NK-92 treated with Interleukin-12 subunit alpha and Interleukin-12 subunit beta, amount 100 ng/mL, for 24 hours (cell line): ENCODE measurements around the gene C20orf144.
A peak's percentile ranks its signal among the peaks of the same experiment; 100 is the strongest.

Experiments
- DNase-seq: peaks from one replicate; lab custom pipeline; 2025; lab: John Stamatoyannopoulos, UW

Gene C20orf144

DNA sequence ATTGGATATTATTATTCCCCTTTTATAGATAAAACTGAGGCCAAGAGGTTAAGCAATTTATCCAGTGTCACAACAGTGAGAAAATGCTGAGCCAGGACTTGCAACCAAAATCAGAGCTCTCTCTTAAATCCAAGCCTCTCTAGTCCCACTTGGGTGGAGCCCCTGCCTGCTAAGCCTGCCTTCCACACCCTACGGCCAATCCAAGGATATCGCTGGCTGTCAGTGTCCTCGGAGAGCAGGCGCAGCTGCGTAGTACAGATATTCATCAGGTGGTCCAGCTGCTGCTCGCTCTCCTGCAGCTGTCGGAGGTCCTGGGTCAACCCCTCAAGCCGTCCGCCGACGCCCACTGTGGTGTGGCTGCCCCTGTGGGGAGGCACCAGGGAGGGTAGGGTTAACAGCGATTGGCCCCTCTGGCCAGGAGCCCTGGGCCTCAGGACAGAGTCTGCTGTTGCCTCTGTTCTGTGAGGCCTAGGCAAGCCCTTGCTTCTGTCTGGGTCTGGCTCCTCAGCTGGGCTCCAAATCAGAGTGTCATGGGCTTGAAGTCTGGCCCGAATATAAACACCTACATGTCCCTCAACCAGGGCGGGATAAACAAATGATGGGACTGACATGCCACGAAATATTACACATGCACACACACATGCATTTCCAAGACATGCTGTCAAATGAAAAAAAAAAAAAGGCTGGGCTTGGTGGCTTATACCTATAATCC lies 16.0 kb downstream of the C20orf144 start:
- no peak for DNase-seq

DNA sequence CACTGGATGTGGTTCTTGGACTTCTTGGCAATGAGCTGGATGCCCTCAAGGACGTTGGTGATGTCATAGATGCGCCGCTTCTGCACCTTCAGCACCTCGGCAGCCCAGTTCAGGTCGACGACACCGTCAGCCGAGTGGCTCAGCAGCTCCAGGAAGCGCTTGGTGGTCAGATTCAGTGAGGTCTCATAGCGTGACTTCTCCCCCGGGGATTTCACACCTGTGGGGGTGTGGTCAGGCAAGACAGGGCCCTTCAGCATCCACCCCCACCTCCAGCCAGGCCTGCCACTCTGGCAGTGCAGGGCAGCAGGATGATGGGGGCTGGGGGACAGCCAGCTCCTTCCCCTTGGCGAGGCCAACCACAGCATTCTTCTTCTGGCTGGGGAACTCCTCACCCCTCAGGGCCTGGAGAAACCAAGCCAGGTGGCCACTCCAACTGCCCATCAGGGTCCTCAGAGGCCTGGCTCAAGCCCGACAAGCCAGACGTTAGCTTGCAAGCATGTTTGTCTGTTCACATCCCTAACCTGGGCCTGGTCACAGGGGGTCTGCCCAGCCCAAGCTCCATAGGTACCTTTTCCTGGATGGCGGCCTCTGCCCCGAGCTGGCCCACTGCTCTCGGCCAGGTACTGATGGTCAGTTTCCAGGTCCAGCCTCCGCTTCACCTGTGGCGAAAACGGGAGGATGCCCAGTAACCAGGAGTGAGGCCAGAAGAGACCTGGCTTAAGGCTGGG lies 17.8 kb downstream of the C20orf144 start:
- peak; percentile 66 for DNase-seq

DNA sequence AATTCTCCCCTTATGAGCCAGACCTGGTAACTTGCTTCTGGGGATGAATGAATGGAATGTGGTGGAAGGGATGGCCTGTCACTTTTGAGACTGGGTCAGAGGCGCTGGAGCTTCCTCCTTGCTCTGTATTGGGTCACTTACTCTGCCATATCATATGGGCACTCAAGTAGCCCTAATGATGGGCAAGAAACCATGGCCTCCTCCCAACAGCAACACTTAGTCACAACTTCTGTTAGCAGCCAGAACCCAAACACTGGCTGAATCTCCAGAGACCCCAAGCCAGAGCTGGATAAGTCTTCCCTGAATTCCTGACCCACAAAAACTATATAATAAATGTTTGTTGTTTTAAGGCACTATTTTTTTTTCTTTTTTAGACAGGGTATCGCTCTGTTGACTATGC lies 18.6 kb downstream of the C20orf144 start:
- DNase-seq, result no peak

DNA sequence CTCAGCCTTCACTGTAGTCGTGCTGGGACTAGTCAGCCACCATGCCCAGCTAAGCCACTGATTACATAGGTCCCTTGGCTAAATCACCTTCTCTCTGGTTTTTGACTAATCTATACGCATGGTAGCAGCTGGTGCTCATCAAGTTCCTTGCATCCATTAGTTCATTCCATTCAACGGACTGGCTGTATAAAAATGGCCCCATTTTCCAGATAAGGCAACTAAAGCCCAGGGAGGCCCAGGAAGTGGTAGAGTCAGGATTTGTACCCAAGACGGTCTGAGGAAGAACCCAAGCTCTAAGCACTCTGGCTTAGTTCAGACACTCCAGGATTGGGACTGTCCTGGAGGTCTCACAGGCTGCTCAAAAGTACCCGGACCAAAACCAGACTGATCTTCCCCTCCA lies 19.2 kb downstream of the C20orf144 start:
- no peak for DNase-seq

DNA sequence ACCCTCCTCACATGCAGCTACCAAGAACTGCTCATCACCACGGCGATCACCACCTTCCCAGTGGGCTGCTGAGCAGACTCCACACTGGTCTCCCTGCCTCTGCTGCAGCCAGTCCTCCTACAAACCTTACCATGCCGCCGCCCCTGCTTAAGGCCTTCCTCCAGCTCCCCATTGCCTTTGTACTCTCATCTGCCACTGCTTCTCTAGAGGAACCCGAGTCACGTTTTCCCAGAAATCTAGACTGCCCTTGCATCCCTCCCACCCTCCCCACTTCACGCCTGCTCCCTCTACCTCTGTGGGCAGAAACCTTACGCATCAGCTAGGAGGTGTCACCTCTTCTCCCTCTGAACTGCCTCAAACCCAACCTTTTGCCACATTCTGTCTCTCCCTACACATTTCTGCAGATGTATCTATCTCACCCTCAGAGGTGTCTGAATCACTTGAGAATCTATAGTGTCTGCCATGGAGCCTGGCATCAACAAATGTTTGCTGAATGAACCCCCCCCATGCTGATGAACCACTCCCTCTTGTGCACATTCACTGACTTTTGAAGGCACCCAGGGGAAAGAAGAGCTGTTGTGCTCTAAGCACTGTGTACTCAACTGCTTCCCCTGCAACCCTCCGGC lies 19.7 kb downstream of the C20orf144 start:
- peak; percentile 25 for DNase-seq

DNA sequence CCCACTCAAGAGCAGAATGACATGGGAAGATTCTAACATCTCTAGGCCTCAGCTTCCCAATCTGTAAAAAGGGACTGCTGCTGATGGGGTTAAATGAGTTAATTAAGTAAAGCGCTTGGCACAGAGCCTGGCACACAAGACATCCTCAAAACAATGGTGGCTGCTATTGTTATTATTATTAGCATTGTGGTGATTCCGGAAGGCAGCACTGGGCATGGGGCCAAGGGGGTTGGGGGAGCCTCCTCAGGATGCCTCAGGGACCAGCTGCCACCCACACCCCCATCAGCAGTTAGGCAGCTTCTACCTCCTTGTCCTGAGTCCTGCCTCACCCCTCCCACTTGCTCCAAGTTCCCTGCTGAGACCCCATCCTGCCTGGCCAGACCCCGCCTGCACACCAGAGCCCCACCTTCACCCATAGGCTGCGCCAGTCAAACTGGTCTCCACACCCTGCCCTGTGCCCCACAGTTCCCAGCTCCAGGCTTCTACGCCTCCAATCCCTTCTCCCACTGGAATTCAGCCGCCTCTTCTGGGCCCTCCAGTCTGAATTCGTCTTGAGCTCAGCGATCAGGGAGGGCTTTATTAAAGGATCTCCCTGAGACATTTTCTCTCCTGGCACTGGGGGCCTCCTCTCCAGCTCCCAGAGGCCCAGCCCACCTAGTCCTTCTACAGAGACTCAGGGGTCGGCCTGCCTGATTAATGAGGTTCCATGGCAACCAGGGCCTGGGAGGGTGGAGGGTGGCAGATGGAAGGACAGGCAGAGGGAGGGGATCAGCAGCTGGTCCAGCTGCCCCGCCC lies 22.6 kb downstream of the C20orf144 start:
- no peak for DNase-seq

DNA sequence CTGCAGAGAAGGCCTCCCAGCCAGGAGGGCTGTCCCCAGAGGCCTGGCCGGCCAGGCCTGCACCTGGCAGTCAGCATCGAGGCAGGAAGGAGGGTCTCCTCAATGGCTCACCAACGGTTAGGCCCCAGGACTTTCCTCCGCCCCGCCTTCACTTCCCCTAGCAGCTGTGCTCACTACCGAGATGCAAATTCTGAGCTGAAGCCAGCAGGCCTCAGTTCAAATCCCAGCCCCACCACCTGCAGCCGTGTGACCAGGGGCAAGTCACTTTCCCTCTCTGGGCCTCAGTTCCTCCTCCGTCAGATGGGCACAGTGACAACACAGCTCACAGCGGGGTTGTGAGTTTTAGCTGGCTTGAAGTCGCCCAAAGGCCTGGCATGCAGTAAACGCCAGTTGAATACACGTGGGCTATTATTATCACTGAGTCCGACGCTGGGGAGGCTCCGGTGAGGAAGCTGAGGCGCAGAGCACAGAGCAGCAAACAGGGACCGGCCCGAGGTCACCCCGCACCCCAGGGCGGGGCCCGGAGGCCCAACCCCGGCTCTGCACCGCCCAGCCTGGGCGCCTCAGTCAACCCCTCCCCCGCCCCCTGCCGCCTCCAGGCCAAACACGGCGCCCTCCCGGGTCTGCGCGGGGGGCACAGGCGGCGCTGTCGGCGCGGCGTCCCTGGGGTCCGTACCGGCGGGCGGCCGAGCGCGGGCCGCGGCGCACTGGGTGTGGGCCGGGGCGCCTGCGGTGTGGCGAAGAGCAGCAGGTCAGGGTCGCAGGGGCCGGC lies 23.4 kb downstream of the C20orf144 start:
- peak; percentile 68 for DNase-seq

DNA sequence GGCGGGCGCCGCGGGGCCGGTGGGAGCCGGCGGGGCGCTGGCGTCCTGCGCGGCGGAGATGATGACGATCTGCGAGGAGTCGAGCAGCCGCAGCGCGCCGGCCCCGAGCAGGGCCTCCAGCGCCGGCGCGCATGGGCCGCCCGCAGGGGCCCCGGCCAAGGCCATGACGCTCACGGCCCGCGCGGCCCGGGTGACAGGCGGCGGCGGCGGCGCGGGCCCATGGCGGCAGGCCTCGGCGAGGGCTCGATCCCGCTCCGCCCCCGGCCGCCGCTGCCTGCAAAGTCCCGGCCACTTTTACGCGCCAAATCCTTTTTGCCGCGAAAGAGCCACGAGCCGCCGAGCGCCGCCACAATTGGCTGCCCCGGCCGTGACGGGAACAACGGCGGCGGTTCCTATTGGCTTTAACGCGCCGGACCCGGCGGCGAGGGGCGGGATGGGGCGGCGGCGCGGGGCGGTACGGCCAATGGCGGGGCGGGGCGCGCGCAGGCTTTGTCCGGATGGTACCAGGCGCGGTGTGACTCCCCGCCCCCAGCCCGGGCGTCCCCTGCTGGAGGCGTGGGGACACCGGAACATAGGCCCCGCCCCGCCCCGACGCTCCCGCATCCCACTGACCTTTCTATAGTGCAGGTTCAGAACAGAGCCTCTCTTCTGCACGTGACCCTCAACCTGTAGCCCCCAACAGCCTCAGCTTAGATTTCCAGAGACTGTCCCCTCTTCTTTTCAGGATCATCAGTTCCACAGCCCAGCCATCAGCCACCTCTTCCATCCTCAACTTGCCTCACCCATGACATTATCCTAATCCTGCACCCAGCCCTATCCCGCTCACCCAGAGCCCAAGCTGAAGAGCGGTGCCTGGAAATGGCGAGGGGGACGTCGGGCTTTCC lies 24.2 kb downstream of the C20orf144 start, which contains the start of gene E2F1:
Gene E2F1, minus strand, starts transcription at position 286 of the 884 bp plus-strand sequence. Its CDS starts 121 bp downstream, at position 165.
- DNase-seq, result peak; percentile 94

DNA sequence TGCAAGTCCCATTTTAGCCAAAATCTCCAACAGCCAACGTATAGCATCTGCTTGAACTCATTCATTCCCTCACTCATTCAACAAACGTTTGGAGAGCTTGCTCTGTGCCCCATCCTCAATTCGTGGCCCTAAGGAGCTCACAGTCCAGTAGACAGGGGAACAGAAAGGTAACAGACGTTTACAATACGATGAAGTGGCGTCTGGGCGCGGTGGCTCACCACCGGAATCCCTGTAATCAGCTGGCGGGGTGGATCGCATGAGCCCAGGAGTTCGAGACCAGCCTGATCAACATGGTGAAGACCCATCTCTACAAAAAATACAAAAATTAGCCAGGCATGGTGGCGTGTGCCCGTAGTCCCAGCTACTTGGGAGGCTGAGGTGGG lies 24.8 kb downstream of the C20orf144 start:
- no peak for DNase-seq

DNA sequence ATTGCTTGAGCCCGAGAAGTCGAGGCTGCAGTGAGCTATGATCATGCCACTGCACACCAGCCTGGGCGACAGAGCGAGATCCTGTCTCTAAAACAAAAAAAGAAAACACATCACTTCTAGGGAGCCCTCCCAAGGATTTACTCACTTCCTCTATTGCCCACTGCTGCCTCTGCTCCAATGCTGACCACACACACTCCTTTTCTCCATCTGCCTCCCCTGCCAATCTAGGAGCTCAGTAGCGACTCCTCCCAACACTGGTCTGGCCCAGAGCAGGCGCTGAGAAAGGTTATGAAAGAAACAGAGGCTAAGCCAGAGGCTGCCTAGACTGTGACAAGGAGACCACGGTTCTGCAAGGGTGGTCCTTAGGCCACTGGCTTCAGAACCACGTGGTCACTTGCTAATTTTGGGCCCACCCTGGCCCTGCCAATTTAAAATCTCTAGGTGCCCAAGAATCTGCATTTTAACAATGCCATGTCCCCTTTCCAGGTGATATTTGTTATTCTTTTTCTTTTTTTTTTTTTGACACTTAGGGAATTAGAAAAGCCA lies 25.3 kb downstream of the C20orf144 start:
- DNase-seq, result no peak

DNA sequence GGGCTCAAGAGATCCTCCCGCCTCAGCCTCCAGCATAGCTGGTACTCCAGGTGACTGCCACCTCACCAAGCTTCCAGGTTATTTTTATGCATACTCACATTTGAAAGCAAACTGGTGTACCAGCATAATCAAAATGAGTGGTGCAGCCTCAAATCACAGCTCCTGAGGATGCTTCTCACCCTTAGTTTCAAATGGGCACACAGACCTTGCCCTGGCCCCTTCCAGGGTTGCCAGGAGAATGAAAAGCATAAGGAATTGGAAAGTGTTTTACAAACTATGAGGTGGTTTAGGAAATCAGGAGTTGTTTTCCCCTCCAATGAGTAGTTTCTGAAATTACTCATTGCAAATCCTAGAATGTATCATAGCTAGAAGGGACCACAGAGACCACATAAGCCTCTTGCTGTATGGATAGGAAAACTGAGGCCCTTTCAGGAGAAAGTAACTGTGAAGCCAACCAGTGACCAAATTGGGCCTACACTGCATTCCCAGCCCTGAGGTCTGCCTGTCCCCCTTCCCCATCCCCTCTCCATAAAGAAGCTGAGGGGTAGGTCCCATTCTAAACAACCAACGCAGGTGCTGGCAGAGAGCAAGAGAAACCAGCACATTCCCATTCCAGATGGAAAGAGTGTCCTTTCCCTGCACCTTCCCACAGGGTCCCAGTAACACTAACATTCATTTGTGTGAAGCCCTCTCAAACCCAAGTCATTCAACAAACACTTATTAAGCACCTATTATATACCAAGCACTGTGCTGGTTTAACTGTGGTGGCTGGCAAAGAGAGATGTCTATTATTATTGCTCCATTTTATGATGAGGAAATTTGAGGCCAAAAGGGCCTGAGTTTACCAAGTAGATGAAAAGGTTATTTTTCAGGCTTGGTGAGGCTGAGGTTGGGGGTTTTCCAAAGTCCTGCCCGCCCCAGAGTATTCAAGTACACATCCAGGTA lies 26.1 kb downstream of the C20orf144 start:
- no peak for DNase-seq

DNA sequence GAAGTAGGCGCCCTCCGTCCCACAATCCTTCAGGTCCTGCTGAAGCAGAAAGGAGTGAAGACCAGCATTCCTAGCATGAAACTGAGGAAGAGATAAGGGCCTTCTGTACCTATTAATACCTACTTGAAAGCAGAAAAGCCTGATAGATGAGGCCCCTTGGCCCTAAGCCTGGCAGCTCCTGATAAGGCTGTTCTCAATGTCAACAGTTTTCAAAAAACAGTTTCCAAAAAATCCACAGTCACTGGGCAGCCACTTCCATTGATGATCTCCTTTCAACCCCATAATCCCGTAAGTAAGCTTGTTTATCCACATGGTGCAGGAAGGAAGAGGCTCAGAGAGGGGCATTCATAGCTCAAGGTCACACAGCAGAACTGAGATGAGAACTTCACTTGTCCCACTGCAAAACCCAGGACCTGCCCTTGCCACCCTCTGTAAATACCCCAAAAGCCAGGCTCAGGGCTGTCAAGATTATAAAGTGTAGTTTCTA lies 26.9 kb downstream of the C20orf144 start:
- DNase-seq, result no peak

DNA sequence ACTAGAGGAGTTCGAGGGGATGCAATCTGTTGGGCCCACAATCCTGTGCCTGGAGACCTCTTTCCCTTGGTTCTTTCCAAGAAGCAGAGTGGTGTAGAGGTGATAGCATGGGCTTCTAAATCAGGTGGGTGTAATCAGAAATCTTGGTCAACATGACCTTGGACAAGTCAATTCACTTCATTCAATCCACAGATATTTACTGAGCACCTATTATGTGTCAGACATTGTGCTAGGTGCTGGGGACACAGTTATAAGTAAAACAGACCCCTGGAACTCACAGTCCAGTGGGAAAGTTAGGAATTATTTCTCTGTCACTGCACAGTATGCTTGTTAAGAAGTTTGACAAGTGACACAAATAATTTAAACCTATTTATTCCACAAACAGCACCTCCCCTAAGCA lies 27.4 kb downstream of the C20orf144 start:
- DNase-seq, result no peak

DNA sequence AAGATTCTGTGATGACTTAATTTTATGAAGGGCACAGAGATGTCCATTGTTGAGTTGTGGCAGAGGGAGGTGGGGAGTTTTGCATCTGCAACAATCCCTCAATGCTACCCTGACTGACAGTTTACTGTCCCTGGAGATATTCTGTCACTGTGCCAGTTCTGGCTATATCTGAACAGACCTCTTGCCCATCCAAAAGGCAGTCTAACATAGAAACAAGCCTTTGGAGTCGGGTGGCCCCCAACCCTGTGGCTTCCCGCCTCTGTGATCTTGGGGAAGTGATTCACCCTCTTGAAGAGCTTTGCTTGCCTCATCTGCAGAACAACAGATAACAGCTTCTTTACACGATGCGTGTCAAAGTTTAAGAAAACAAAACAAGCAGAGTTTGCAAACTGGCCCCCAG lies 27.8 kb downstream of the C20orf144 start:
- DNase-seq, result peak; percentile 18

DNA sequence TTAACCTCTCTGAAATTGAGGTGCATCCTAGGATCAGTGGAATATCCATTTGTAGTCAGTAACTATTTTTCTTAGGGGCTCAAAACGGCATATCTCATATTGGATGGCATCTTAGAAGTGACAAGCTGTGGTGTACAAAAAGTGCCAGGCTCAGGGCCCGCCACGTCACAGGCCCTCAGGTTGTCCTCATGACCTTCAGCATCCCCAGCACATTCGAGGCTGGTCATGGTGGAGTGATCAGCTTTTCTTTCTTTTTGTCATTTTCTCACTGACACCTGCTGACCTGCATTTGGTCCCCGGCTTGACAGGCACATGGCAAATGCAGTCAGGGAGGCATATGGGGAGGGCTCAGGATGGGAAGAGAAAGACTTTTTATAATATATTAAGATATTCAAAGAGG lies 31.2 kb downstream of the C20orf144 start:
- DNase-seq, result no peak

DNA sequence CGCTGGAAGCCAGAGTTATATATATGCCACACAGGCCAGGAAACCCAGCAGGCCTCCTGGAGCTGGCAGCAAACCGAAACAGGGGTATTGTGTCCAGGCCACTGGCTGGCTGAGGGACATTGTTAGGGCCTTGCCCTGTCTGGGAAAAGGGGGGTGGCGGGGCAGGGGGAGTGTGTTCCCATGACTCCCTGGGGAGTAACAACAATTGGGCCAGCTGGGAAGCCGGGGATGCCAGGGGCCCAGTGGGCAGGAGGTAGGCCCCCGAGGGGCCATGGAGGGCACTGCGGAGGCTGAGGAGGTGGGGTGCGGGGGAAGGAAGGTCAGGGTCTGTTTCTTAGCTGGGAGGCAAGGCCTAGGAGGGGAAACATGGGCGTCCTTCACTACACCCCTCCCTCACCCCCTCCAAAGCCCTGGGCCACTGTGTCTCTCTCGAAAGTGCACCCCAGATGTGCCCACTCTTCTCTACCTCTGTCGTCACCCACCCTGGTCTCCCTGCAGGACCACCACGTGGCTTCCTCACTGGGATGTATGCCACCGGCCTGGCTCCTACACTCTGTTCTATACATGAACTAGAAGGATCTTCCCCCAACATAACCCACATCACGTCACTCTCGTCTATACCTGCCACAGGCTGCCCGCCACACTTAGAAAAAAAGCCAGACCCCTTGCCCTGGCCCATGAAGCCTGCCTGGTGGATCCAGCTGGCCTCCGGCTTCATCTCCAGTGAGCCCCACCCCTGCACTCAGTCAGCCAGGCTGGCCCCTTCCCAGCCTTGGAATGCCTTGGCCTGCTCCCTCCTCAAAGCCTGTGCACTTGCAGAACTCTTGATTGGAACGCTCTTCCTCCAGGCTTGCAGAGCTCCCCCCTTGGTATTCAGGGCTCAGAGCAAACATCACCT lies 31.9 kb downstream of the C20orf144 start:
- DNase-seq, result no peak

DNA sequence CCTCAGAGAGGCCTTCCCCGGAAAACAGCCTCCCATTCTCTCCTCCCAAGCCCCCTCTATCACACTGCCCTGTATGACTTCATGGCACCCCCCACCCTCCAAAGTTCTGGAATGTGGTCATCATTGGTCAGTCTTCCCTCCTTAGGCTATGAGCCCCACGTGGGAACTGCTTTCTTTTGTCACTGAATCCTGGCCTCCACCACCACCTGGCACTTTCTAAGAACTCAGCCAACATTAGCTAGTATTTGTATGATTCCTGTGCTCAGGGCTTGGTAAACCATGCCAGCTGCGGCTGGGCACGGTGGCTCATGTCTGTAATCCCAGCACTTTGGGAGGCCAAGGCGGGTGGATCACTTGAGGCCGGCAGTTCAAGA lies 32.5 kb downstream of the C20orf144 start:
- no peak for DNase-seq

DNA sequence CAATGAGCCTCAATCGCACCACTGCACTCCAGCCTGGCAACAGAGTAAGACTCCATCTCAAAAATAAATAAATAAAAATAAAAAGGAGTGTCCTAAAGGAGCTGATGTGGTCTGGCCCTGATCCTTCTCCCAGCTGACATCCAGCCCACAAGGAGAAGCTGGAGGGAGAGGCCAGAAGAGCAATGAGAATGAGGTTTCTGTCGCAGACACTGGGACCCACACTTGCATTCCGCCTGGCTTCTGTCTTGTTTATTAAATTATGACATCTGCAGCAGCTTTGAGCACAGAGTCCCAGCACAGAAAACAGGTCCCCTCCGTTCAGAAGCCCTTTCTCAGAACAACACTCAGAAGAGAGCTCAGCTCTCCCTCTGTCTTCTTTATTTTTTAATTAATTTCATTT lies 34.3 kb downstream of the C20orf144 start:
- DNase-seq, result no peak
